ENCODE data around the gene MKI67. TPM values are rescaled to one million over a fixed set of nuclear protein-coding genes. Genes with fewer than 3 reads are reported as not detected.

Gene MKI67
- total and polyA plus RNA-seq, 2 of the 4 experiments (the other 2 are of a cell fraction): 13.5 to 36.4 TPM

GRCh38 chr10:128049226-128050120, 76.8 kb downstream of the MKI67 start (continued):
- no peak for TF ChIP-seq CEBPB (IDR thresholded peaks at IDR 0.05; ENCODE audit: low read depth, low read length)

GRCh38 chr10:128048819-128049210, 77.4 kb downstream of the MKI67 start:
- no peak overlapping the region for H2BK5ac ChIP-seq (ENCODE audit: low read depth, low read length, poor library complexity, severe bottlenecking)
- no peak overlapping the region for H3K23ac ChIP-seq (ENCODE audit: low read depth, low read length)
- H3K18ac ChIP-seq (ENCODE audit: low read depth, low read length): no peak overlapping the region
- H3K36me3 ChIP-seq (ENCODE audit: control insufficient read depth, insufficient read depth, low read length): no peaks in the 10 kb centered on the region
- no peak overlapping the region for H4K8ac ChIP-seq (ENCODE audit: low read depth in 2 of 2, low read length in 2 of 2)
- TF ChIP-seq RAD21 (IDR thresholded peaks at IDR 0.05; ENCODE audit: low read length) (no peak), MAZ (IDR thresholded peaks at IDR 0.05; ENCODE audit: borderline replicate concordance, low read depth, low read length) (no peak), NFE2L2 (IDR thresholded peaks at IDR 0.05; ENCODE audit: low read depth, low read length) (no peak), FOS (IDR thresholded peaks at IDR 0.05; ENCODE audit: low read depth, low read length) (no peak), CHD1 (IDR thresholded peaks at IDR 0.05; ENCODE audit: low read depth, low read length) (no peak), USF2 (IDR thresholded peaks at IDR 0.05; ENCODE audit: low read depth, low read length) (no peak)
- no peak overlapping the region for H3K9ac ChIP-seq (ENCODE audit: low read depth, low read length)
- no peaks in the 10 kb centered on the region for H3K9me1 ChIP-seq (ENCODE audit: insufficient read depth, low read length)
- ChIA-PET CTCF (interaction anchor here (0.6 to 1.5 kb wide), 2 partner anchors 20 to 1493 kb away, joined by 3 to 5 read pairs; no protein-coding TSS in a partner anchor), POLR2A (ENCODE audit: unreplicated experiment) (no interaction called here)
- H3K56ac ChIP-seq (ENCODE audit: extremely low read depth, insufficient read depth, low read length): no peak overlapping the region
- intact Hi-C loops (cut with micrococcal nuclease) (no loop called here), dilution Hi-C loops (cut with HindIII; ENCODE audit: low sequenced_read_pairs, unreplicated experiment) (no loop called here), in situ Hi-C loops (cut with MboI; ENCODE audit: low sequenced_read_pairs) (no loop called here)
- DNase-seq (no peak), ATAC-seq (ENCODE audit: low read depth) (no peak)
- no peak overlapping the region for H3K14ac ChIP-seq (replicated peaks; ENCODE audit: low read depth, low read length)
- H3K4me1 ChIP-seq (ENCODE audit: control insufficient read depth, insufficient read depth, low read length): peaks cover 4% of the 10 kb centered on the region; the same call in 1 of the 2 replicates
- H4K91ac ChIP-seq (ENCODE audit: insufficient read depth, low read depth, low read length): no peak overlapping the region
- no peaks in the 10 kb centered on the region for H4K20me1 ChIP-seq (ENCODE audit: insufficient read depth, low read length)
- H3K27me3 ChIP-seq (ENCODE audit: control insufficient read depth, insufficient read depth, low read length): no peaks in the 10 kb centered on the region
- no peak overlapping the region for H3K4ac ChIP-seq (ENCODE audit: low read depth, low read length)
- H3K4me3 ChIP-seq (ENCODE audit: insufficient read depth, low read depth, low read length): no peak overlapping the region
- no peak overlapping the region for H2BK120ac ChIP-seq (ENCODE audit: low read depth, low read length)
- H4K5ac ChIP-seq (ENCODE audit: low read depth, low read length): no peak overlapping the region
- H2AK9ac ChIP-seq (replicated peaks; ENCODE audit: low read depth, low read length, poor library complexity): no peak overlapping the region
- H3K79me1 ChIP-seq (ENCODE audit: low read depth in 1 of 2, low read length in 2 of 2): no peaks in the 10 kb centered on the region
- no CpG with 5 or more reads among the region's 6 CpGs for WGBS, 2 experiments (ENCODE audit: extremely low coverage in 2 of 2, insufficient read length in 1 of 2)
- no peak overlapping the region for H2BK15ac ChIP-seq (ENCODE audit: low read depth, low read length)
- no peak overlapping the region for H2AK5ac ChIP-seq (ENCODE audit: low read depth, low read length)
- no TSS peak for BruUV-seq (replicated peaks)
- H3K9me3 ChIP-seq (ENCODE audit: control insufficient read depth, insufficient read depth, low read length): no peaks in the 10 kb centered on the region
- no peak overlapping the region for H3K4me2 ChIP-seq (ENCODE audit: low read depth, low read length)
- H2AFZ ChIP-seq (replicated peaks; ENCODE audit: low read length, poor library complexity): no peak overlapping the region
- no peak overlapping the region for H2BK20ac ChIP-seq (ENCODE audit: low read depth, low read length)
- H3K27ac ChIP-seq (ENCODE audit: insufficient read depth, low read length): no peak overlapping the region
